Esophagus squamous epithelium (tissue), 4 donors: ENCODE data around the gene TUBD1.

Experiments used
- CTCF ChIP-seq, 6 experiments: fragments of 450-650 bp in 4 of 6; fragments of 200-600 bp in 2 of 6; sonication (generic) in 2 of 6; IDR thresholded peaks; one replicate each; pipeline ENCODE4 v1.5.1; 2016 to 2019; ENCODE audit warnings: antibody characterized with exemption in 6 of 6, mild to moderate bottlenecking in 4 of 6, moderate library complexity in 4 of 6
- POLR2A ChIP-seq, 4 donors: fragments of 450-650 bp; IDR thresholded peaks; one replicate each; pipeline ENCODE4 v1.6.1; 2017; ENCODE audit warnings: antibody characterized with exemption in 4 of 4, mild to moderate bottlenecking in 4 of 4, moderate library complexity in 3 of 4

- TF ChIP-seq CTCF (IDR thresholded peaks at IDR 0.05) (no peak), POLR2A (IDR thresholded peaks at IDR 0.05) (no peak)
Measured at GRCh38 chr17:59897090-59897489, 4.3 kb upstream of the TUBD1 start.
